WTC11 (cell line): ENCODE results near the gene ETV5. TPM values are rescaled to one million over a fixed set of nuclear protein-coding genes. Genes with fewer than 3 reads are reported as not detected.

ENCODE experiments used
- ATAC-seq: fragments of 200-7000 bp; cut with Tn5 transposase; 2 replicates; pipeline ENCODE4 v1.10.0; 2021; ENCODE audit warnings: mild to moderate bottlenecking, moderate library complexity
- CTCF ChIA-PET: fragments of 300-600 bp; sonication (Branson Sonifier 250); formaldehyde crosslinking; loops from one replicate; lab custom pipeline; 2021; ENCODE audit warnings: antibody characterized with exemption; lab: Charles Lee
- POLR2A ChIA-PET: fragments of 350-600 bp; sonication (Branson Sonifier 250); formaldehyde crosslinking; loops from one replicate; lab custom pipeline; 2021; ENCODE audit warnings: antibody characterized with exemption; lab: Charles Lee
- DNase-seq: peaks from one replicate; pipeline ENCODE4 v3.0.0; 2021; ENCODE audit warnings: low spot score
- H3K27ac Mint-ChIP-seq: 2 replicates; pipeline ENCODE4 v1.8.0; 2021; ENCODE audit warnings: mixed read lengths
- H3K27me3 Mint-ChIP-seq: 2 replicates; pipeline ENCODE4 v1.8.0; 2021; ENCODE audit warnings: low read depth, mild to moderate bottlenecking, moderate library complexity, mixed read lengths
- H3K36me3 Mint-ChIP-seq: 2 replicates; pipeline ENCODE4 v1.8.0; 2021; ENCODE audit warnings: mixed read lengths
- H3K4me1 Mint-ChIP-seq: 2 replicates; pipeline ENCODE4 v1.8.0; 2022; ENCODE audit warnings: mixed read lengths
- H3K4me3 Mint-ChIP-seq: 2 replicates; pipeline ENCODE4 v1.8.0; 2021; ENCODE audit warnings: mild to moderate bottlenecking, moderate library complexity, mixed read lengths
- H3K9me3 Mint-ChIP-seq: 2 replicates; pipeline ENCODE4 v1.8.0; 2021; ENCODE audit warnings: mixed read lengths
- CBFB ChIP-seq: sonication (generic); formaldehyde crosslinking; IDR thresholded peaks from 2 replicates; pipeline ENCODE4 v1.8.1; 2022; ENCODE audit warnings: mild to moderate bottlenecking, low read depth, missing genetic modification reagents
- CREB1 ChIP-seq: sonication (generic); formaldehyde crosslinking; IDR thresholded peaks from 2 replicates; pipeline ENCODE4 v1.8.0; 2023; ENCODE audit warnings: mild to moderate bottlenecking, missing genetic modification reagents
- EMX1 ChIP-seq: fragments of 250-450 bp; sonication (Bioruptor Pico); IDR thresholded peaks from 2 replicates; pipeline ENCODE4 v1.8.0; 2021; ENCODE audit warnings: mild to moderate bottlenecking
- FOXK1 ChIP-seq: sonication (generic); formaldehyde crosslinking; IDR thresholded peaks from 2 replicates; pipeline ENCODE4 v1.8.0; 2022; ENCODE audit warnings: mild to moderate bottlenecking, moderate library complexity, missing genetic modification reagents
- IRF2 ChIP-seq: sonication (generic); formaldehyde crosslinking; IDR thresholded peaks from 2 replicates; pipeline ENCODE4 v1.8.0; 2022; ENCODE audit warnings: low read depth, missing genetic modification reagents, borderline replicate concordance
- NFE2L1 ChIP-seq: sonication (generic); formaldehyde crosslinking; IDR thresholded peaks from 2 replicates; pipeline ENCODE4 v1.8.1; 2023; ENCODE audit warnings: missing genetic modification reagents
- NFYB ChIP-seq: sonication (generic); formaldehyde crosslinking; conservative IDR thresholded peaks from 2 replicates; pipeline ENCODE4 v1.8.0; 2022; ENCODE audit warnings: low read depth, missing genetic modification reagents
- TEAD4 ChIP-seq: sonication (generic); formaldehyde crosslinking; IDR thresholded peaks from 2 replicates; pipeline ENCODE4 v1.8.0; 2022; ENCODE audit warnings: mild to moderate bottlenecking, missing genetic modification reagents
- ZNF219 ChIP-seq: sonication (generic); formaldehyde crosslinking; IDR thresholded peaks from 2 replicates; pipeline ENCODE4 v1.8.0; 2023; ENCODE audit warnings: missing genetic modification reagents, mild to moderate bottlenecking, borderline replicate concordance
- ZNF423 ChIP-seq: fragments of 250-450 bp; sonication (Bioruptor Pico); IDR thresholded peaks from 2 replicates; pipeline ENCODE4 v2.1.2; 2022; ENCODE audit warnings: mild to moderate bottlenecking, moderate library complexity
- total RNA-seq: library from RNA; stranded (reverse); gene quantifications from 3 replicates; pipeline ENCODE4 v1.2.3, GENCODE V29; 2021
- TF ChIP-seq, protein P1 (sequence below): sonication (generic); formaldehyde crosslinking; IDR thresholded peaks from 2 replicates; pipeline ENCODE4 v1.8.1; 2023; ENCODE audit warnings: mild to moderate bottlenecking, missing genetic modification reagents, moderate library complexity
- TF ChIP-seq, protein P2 (sequence below): sonication (generic); formaldehyde crosslinking; conservative IDR thresholded peaks from 2 replicates; pipeline ENCODE4 v1.8.1; 2022; ENCODE audit warnings: mild to moderate bottlenecking, missing genetic modification reagents
- TF ChIP-seq, protein P3 (sequence below): sonication (generic); formaldehyde crosslinking; IDR thresholded peaks from 2 replicates; pipeline ENCODE4 v1.8.0; 2023; ENCODE audit warnings: mild to moderate bottlenecking, missing genetic modification reagents
- TF ChIP-seq, protein P4 (sequence below): sonication (generic); formaldehyde crosslinking; IDR thresholded peaks from 2 replicates; pipeline ENCODE4 v1.8.0; 2023; ENCODE audit warnings: missing genetic modification reagents
- TF ChIP-seq, protein P5 (sequence below): sonication (generic); formaldehyde crosslinking; IDR thresholded peaks from 2 replicates; pipeline ENCODE4 v1.8.1; 2022; ENCODE audit warnings: low read depth, mild to moderate bottlenecking, moderate library complexity, missing genetic modification reagents, borderline replicate concordance
- TF ChIP-seq, protein P6 (sequence below): sonication (generic); formaldehyde crosslinking; IDR thresholded peaks from 2 replicates; pipeline ENCODE4 v1.8.0; 2022; ENCODE audit warnings: mild to moderate bottlenecking, missing genetic modification reagents

The ETV5 gene
- total RNA-seq, 1 experiment from 2014 or later = 71.3 TPM

DNA sequence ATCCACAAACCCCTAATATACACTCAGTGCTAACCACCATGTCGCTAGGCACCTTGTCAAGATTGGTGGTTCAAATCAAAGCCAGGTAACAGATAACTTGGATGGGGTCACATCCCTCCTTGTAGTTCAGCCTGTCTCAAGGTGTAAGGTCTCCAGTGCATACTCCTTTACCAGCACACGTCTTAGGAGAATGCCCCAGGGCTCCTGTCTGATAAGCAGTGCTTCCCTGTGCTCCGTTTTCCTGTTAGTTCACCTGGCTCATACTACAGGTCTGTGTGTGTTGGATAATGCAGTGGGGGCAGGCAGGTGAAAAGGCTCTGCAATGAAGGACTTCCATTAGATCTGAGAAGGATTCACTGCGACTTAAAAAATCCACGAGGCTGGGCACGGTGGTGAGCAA lies 50.7 kb downstream of the ETV5 start:
- ATAC-seq = no peak
- peaks cover 34% of the 10 kb centered on the region for H3K4me1 Mint-ChIP-seq
- no peak for TF ChIP-seq TEAD4
- TF ChIP-seq, protein P1, sequence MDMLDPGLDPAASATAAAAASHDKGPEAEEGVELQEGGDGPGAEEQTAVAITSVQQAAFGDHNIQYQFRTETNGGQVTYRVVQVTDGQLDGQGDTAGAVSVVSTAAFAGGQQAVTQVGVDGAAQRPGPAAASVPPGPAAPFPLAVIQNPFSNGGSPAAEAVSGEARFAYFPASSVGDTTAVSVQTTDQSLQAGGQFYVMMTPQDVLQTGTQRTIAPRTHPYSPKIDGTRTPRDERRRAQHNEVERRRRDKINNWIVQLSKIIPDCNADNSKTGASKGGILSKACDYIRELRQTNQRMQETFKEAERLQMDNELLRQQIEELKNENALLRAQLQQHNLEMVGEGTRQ (CRISPR knock-in tag) = no peak
- TF ChIP-seq, protein P2, sequence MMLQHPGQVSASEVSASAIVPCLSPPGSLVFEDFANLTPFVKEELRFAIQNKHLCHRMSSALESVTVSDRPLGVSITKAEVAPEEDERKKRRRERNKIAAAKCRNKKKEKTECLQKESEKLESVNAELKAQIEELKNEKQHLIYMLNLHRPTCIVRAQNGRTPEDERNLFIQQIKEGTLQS (CRISPR knock-in tag) = no peak
- TF ChIP-seq FOXK1 = no peak
- no peak for TF ChIP-seq CREB1
- TF ChIP-seq, protein P3, sequence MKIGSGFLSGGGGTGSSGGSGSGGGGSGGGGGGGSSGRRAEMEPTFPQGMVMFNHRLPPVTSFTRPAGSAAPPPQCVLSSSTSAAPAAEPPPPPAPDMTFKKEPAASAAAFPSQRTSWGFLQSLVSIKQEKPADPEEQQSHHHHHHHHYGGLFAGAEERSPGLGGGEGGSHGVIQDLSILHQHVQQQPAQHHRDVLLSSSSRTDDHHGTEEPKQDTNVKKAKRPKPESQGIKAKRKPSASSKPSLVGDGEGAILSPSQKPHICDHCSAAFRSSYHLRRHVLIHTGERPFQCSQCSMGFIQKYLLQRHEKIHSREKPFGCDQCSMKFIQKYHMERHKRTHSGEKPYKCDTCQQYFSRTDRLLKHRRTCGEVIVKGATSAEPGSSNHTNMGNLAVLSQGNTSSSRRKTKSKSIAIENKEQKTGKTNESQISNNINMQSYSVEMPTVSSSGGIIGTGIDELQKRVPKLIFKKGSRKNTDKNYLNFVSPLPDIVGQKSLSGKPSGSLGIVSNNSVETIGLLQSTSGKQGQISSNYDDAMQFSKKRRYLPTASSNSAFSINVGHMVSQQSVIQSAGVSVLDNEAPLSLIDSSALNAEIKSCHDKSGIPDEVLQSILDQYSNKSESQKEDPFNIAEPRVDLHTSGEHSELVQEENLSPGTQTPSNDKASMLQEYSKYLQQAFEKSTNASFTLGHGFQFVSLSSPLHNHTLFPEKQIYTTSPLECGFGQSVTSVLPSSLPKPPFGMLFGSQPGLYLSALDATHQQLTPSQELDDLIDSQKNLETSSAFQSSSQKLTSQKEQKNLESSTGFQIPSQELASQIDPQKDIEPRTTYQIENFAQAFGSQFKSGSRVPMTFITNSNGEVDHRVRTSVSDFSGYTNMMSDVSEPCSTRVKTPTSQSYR (CRISPR knock-in tag) = no peak
- no peak for TF ChIP-seq CBFB (CRISPR knock-in tag)
- TF ChIP-seq EMX1 (CRISPR knock-in tag) = no peak
- TF ChIP-seq NFYB (CRISPR knock-in tag) = no peak
- no peak for TF ChIP-seq ZNF219 (CRISPR knock-in tag)
- no peak for TF ChIP-seq IRF2 (CRISPR knock-in tag)
- TF ChIP-seq, protein P4, sequence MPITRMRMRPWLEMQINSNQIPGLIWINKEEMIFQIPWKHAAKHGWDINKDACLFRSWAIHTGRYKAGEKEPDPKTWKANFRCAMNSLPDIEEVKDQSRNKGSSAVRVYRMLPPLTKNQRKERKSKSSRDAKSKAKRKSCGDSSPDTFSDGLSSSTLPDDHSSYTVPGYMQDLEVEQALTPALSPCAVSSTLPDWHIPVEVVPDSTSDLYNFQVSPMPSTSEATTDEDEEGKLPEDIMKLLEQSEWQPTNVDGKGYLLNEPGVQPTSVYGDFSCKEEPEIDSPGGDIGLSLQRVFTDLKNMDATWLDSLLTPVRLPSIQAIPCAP = no peak
- TF ChIP-seq ZNF423 (CRISPR knock-in tag) = no peak
- TF ChIP-seq, protein P5, sequence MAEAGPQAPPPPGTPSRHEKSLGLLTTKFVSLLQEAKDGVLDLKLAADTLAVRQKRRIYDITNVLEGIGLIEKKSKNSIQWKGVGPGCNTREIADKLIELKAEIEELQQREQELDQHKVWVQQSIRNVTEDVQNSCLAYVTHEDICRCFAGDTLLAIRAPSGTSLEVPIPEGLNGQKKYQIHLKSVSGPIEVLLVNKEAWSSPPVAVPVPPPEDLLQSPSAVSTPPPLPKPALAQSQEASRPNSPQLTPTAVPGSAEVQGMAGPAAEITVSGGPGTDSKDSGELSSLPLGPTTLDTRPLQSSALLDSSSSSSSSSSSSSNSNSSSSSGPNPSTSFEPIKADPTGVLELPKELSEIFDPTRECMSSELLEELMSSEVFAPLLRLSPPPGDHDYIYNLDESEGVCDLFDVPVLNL (CRISPR knock-in tag) = no peak
- TF ChIP-seq, all 79 proteins: peak for 0
- H3K27me3 Mint-ChIP-seq = no peaks in the 10 kb centered on the region
- ChIA-PET CTCF (interaction anchor here (1.2 to 1.5 kb wide), 2 partner anchors 40 to 184 kb away, joined by 4 to 6 read pairs; no protein-coding TSS in a partner anchor), POLR2A (no interaction called here)
- no peaks in the 10 kb centered on the region for H3K9me3 Mint-ChIP-seq
- H3K4me3 Mint-ChIP-seq = no peak overlapping the region
- no peak overlapping the region; the same call in 1 of the 2 replicates for H3K27ac Mint-ChIP-seq
- no peak for DNase-seq
- peaks cover 58% of the 10 kb centered on the region for H3K36me3 Mint-ChIP-seq

DNA sequence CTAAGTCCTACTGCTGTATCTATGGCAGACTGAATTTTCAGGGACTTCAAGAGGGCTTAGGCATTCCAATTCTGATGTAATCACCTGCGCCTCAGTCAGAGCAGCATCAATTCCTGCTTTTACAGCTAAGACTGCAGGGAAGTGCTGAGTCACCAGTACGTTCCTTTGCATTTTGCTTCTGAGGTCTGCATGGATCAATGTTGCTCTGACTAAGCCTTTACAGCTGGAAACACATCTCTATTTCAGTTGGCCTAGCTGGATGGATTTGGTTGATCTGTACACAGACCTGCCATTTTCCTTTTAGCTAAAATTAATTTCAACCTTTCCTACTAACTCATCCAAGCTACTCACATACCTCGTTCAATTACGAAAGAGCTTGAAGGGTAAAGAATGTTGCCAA lies 51.3 kb downstream of the ETV5 start:
- peak overlapping the region; percentile 88 for H3K27ac Mint-ChIP-seq
- H3K27me3 Mint-ChIP-seq = no peaks in the 10 kb centered on the region
- ATAC-seq (peak; percentile 79), DNase-seq (no peak)
- no peaks in the 10 kb centered on the region for H3K9me3 Mint-ChIP-seq
- ChIA-PET POLR2A (no interaction called here), CTCF (interaction anchor here (1.0 to 1.5 kb wide), 3 partner anchors 40 to 185 kb away, joined by 3 to 6 read pairs (median 4); no protein-coding TSS in a partner anchor)
- H3K36me3 Mint-ChIP-seq = peaks cover 52% of the 10 kb centered on the region
- TF ChIP-seq NFE2L1 (CRISPR knock-in tag) = peak; percentile 93
- TF ChIP-seq, protein P6, sequence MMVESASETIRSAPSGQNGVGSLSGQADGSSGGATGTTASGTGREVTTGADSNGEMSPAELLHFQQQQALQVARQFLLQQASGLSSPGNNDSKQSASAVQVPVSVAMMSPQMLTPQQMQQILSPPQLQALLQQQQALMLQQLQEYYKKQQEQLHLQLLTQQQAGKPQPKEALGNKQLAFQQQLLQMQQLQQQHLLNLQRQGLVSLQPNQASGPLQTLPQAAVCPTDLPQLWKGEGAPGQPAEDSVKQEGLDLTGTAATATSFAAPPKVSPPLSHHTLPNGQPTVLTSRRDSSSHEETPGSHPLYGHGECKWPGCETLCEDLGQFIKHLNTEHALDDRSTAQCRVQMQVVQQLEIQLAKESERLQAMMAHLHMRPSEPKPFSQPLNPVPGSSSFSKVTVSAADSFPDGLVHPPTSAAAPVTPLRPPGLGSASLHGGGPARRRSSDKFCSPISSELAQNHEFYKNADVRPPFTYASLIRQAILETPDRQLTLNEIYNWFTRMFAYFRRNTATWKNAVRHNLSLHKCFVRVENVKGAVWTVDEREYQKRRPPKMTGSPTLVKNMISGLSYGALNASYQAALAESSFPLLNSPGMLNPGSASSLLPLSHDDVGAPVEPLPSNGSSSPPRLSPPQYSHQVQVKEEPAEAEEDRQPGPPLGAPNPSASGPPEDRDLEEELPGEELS = no peak
- no peak overlapping the region for H3K4me3 Mint-ChIP-seq
- peaks cover 34% of the 10 kb centered on the region for H3K4me1 Mint-ChIP-seq
